LNCAP (cell line): ENCODE results near the gene OXCT1.

Experiments used
- TF ChIP-seq, protein P1 (sequence below): fragments of 450-650 bp; IDR thresholded peaks from 2 replicates; pipeline ENCODE4 v1.5.1; 2017; ENCODE audit warnings: mild to moderate bottlenecking

Gene OXCT1

DNA sequence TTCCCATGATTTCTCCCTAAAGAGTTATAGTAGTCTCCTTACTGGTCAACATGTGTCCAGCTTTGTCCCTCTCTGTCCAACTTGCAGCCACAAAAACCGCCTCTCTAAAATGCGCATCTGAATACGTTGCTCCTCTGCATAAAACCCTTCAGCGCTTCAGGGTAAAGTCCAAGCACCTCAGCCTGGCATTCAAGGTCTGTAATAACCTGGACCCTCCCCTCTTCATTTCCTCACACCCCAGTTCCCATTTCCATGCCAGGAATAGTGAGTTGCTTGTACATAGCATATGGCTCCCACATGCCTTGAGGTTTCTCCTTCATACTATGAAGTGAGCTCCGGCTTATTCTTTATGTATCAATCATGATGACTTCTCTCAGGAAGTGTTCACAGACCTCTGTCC, 101.5 kb downstream of the OXCT1 start:
- TF ChIP-seq, protein P1, sequence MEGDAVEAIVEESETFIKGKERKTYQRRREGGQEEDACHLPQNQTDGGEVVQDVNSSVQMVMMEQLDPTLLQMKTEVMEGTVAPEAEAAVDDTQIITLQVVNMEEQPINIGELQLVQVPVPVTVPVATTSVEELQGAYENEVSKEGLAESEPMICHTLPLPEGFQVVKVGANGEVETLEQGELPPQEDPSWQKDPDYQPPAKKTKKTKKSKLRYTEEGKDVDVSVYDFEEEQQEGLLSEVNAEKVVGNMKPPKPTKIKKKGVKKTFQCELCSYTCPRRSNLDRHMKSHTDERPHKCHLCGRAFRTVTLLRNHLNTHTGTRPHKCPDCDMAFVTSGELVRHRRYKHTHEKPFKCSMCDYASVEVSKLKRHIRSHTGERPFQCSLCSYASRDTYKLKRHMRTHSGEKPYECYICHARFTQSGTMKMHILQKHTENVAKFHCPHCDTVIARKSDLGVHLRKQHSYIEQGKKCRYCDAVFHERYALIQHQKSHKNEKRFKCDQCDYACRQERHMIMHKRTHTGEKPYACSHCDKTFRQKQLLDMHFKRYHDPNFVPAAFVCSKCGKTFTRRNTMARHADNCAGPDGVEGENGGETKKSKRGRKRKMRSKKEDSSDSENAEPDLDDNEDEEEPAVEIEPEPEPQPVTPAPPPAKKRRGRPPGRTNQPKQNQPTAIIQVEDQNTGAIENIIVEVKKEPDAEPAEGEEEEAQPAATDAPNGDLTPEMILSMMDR, result no peak

DNA sequence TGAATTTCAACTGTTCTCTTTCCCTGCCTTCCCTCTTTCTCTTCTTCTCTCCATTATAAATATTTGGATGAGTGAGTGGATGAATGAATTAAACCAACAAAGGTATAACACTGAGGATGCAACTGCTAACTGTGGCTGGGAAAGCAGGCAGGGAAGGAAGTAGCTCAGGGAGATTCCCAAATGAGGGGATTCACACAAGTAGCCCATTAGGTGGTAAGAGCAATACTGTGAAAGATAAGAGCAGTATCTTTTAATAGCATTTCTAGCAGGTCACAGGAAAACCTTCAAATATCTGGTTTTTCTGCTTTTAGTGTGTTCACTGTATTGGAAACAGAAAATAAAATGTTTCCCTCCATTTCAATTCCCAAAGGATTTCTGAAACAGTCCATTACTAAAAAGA, 105.6 kb downstream of the OXCT1 start:
- TF ChIP-seq, protein P1, result no peak

- TF ChIP-seq, protein P1, result no peak
Measured at GRCh38 chr5:41763574-41763973, 106.7 kb downstream of the OXCT1 start.

GRCh38 chr5:41763081-41763480, 107.1 kb downstream of the OXCT1 start:
- TF ChIP-seq, protein P1, result no peak

GRCh38 chr5:41762426-41762825, 107.8 kb downstream of the OXCT1 start:
- TF ChIP-seq, protein P1, result no peak

DNA sequence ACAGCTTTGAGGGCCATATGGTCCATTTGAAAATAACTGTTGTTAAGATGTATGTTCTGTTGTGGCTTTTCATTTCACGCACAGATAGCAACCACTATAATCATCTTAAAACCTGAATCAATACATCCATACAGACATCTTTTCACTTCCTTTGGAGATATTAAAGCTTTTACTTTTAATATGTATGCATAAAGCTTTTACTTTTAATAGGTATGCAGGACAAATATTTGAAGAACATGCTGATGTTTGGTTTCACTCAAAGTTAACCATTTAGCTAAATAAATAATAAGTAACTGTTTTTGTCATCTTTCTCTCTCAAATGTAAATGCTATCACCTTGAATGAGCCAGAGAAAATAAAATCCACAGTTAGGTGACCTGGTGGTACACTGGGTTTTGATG, 108.6 kb downstream of the OXCT1 start:
- TF ChIP-seq, protein P1, result no peak

DNA sequence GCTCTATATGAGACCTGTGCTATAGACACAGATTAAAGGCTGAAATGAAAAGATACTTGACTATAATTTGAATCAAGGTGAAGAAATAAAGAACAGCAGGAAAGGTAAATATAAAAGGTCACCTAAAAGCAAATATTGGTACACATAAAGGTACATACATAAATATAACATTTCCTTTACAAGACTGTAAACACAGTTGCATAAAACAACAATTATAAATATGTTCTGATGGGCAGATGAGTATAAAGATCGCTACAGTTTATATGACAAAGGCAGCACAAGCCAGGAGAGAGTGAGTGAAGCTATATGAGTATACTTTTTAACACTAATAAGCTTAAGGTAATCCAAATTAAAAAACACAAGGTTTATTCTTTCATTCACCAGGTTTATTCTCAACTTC, 114.5 kb downstream of the OXCT1 start:
- TF ChIP-seq, protein P1, result no peak

DNA sequence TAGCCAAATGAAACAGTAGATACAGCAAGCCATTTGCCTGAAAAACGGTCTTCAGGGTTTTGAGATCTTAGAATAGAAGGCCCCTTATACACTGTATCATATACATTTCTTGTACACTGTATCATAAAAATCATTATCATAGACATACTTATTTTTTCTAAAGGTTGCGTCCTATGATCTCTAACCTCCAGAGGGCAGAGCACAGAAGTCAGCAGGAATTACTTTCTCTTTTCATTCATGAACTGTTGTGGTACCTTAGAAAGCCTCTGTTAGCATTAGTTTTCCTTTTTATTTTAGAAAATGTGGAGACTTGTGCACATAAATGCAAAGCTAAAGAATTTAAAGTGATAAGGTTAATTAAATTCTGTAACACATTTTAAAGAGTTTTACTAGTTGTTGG, 115.4 kb downstream of the OXCT1 start:
- TF ChIP-seq, protein P1, result peak; percentile 60
